ENCODE data around the gene CPAMD8. TPM values are rescaled to one million over a fixed set of nuclear protein-coding genes. Genes with fewer than 3 reads are reported as not detected.
"Not testable (repeated sequence)": the region's sequence is repeated elsewhere in the genome, so short reads cannot be mapped to it uniquely, and the experiment has no call there.

CPAMD8 gene
- total RNA-seq, 2 experiments from 2014 or later, result not detected

DNA sequence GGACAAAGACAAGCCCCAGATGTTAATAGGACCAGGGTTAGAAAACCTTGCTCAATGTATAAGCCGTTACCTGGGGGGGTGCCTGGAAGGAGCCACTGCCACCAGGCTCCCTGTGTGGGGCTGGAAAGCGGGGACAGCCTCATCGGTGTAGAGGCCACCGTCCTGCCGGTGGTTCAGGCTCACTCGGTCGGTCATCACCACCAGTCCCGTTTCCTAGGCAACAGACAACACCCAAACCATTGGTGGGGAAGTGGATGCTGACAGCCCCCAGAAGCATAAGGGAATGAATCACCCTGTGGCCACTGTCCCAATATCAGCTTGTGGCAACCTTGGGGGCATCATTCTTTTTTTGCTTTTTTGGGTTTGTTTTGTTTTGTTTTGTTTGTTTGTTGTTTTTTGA is 55.8 kb downstream of the CPAMD8 start:
- ChIA-PET CTCF (interaction anchor here (0.6 kb wide), 1 partner anchor 250 kb away, joined by 4 read pairs; no protein-coding TSS in a partner anchor), POLR2A (no interaction called here)
- Mint-ChIP-seq H3K27ac (no peak overlapping the region), H3K27me3 (peaks cover 2% of the 10 kb centered on the region), H3K4me1 (ENCODE audit: low read depth) (no peaks in the 10 kb centered on the region), H3K36me3 (ENCODE audit: low read depth) (no peaks in the 10 kb centered on the region), H3K4me3 (no peak overlapping the region), H3K9me3 (peaks cover 8% of the 10 kb centered on the region)
- TF ChIP-seq, protein P1, sequence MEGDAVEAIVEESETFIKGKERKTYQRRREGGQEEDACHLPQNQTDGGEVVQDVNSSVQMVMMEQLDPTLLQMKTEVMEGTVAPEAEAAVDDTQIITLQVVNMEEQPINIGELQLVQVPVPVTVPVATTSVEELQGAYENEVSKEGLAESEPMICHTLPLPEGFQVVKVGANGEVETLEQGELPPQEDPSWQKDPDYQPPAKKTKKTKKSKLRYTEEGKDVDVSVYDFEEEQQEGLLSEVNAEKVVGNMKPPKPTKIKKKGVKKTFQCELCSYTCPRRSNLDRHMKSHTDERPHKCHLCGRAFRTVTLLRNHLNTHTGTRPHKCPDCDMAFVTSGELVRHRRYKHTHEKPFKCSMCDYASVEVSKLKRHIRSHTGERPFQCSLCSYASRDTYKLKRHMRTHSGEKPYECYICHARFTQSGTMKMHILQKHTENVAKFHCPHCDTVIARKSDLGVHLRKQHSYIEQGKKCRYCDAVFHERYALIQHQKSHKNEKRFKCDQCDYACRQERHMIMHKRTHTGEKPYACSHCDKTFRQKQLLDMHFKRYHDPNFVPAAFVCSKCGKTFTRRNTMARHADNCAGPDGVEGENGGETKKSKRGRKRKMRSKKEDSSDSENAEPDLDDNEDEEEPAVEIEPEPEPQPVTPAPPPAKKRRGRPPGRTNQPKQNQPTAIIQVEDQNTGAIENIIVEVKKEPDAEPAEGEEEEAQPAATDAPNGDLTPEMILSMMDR (IDR thresholded peaks at IDR 0.05), result no peak
- DNase-seq (no peak), ATAC-seq (no peak)
- intact Hi-C loops (cut with micrococcal nuclease), result no loop called here

DNA sequence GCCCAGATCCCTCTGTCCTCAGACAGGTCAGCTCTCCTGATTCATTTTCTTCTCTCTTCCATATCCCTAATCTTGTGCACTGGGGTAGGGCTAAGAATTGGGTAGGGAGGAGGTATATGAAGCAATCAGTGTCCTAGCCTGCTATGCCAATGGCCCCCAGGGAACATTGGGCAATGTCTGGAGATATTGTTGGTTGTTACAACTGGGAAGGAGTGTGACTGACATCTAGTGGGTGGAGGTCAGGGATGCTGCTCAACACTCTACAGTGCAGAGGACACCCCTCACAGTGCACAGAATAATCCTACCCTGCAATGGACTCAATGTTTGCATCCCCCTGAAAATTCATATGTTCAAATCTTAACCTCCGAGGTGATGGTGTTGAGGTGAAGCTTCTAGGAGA is 57.5 kb downstream of the CPAMD8 start:
- TF ChIP-seq, protein P1 (IDR thresholded peaks at IDR 0.05), result no peak
- intact Hi-C loops (cut with micrococcal nuclease), result no loop called here
- Mint-ChIP-seq H3K27ac (no peak overlapping the region), H3K9me3 (peaks cover 8% of the 10 kb centered on the region), H3K27me3 (peaks cover 5% of the 10 kb centered on the region), H3K4me3 (no peak overlapping the region), H3K4me1 (ENCODE audit: low read depth) (no peaks in the 10 kb centered on the region), H3K36me3 (ENCODE audit: low read depth) (no peaks in the 10 kb centered on the region)
- DNase-seq (peak; percentile 12), ATAC-seq (no peak)
- ChIA-PET POLR2A (no interaction called here), CTCF (no interaction called here)

DNA sequence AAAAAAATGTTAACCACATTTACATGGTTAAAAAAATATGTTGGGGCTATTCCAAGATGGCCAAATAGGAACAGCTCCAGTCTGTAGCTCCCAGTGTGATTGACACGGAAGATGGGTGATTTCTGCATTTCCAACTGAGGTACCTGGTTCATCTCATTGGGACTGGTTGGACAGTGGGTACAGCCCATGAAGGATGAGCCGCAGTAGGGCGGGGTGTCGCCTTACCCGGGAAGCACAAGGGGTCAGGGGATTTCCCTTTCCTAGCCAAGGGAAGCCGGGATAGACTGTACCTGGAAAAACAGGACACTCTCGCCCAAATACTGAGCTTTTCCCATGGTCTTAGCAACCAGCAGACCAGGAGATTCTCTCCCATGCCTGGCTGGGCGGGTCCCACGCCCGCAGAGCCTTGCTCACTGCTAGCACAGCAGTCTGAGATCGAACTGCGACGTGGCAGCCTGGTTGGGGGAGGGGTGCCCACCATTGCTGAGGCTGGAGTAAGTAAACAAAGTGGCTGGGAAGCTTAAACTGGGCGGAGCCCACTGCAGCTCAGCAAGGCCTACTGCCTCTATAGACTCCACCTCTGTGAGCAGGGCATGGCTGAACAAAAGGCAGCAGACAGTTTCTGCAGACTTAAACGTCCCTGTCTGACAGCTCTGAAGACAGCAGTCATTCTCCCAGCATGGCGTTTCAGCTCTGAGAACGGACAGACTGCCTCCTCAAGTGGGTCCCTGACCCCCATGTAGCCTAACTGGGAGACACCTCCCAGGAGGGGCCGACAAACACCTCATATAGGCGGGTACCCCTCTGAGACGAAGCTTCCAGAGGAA is 65.4 kb downstream of the CPAMD8 start:
- H3K9me3 Mint-ChIP-seq; POLR2A ChIA-PET; H3K27ac Mint-ChIP-seq; H3K4me1 Mint-ChIP-seq (ENCODE audit: low read depth); H3K4me3 Mint-ChIP-seq; ATAC-seq; intact Hi-C loops (cut with micrococcal nuclease); CTCF ChIA-PET; H3K36me3 Mint-ChIP-seq (ENCODE audit: low read depth); DNase-seq: not testable (repeated sequence)
- peaks cover 19% of the 10 kb centered on the region for H3K27me3 Mint-ChIP-seq

DNA sequence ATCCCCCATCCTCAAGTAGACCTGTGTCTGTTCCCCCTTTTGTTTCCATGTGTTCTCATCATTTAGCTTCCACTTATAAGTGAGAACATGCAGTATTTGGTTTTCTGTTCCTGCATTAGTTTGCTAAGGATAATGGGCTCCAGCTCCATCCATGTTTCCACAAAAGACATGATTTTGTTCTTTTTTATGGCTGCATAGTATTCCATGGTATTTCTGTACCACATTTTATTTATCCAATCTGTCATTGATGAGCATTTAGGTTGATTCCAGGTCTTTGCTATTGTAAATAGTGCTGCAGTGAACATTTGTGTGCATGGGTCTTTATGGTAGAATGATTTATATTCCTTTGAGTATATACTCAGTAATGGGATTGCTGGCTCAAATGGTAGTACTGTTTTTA is 68.3 kb downstream of the CPAMD8 start:
- not testable (repeated sequence) for H3K4me1 Mint-ChIP-seq (ENCODE audit: low read depth)

DNA sequence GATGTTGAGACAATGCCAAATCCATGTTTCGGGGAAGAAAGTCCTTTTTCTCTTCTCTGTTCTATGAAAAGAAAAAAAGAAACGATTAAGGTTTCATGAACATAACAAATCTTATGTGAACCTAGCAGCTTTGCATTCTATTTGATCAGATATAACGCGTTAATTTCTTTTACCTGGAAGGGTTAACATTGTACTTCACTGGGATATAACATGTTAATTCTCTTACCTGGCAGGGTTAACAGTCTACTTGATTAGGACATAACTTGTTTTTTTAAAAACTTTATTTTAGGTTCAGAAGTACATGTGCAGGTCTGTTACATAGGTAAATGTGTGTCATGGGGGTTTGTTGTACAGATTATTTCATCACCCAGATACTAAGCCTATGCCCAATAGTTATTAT is 68.8 kb downstream of the CPAMD8 start:
- Mint-ChIP-seq H3K4me1 (ENCODE audit: low read depth) (no peaks in the 10 kb centered on the region), H3K9me3 (no peaks in the 10 kb centered on the region), H3K27me3 (peaks cover 15% of the 10 kb centered on the region), H3K27ac (no peak overlapping the region), H3K36me3 (ENCODE audit: low read depth) (peaks cover 2% of the 10 kb centered on the region), H3K4me3 (no peak overlapping the region)
- intact Hi-C loops (cut with micrococcal nuclease), result no loop called here
- POLR2A ChIA-PET, result no interaction called here
- TF ChIP-seq, protein P1 (IDR thresholded peaks at IDR 0.05), result no peak
- ATAC-seq, result no peak
- DNase-seq, result no peak
- CTCF ChIA-PET, result no interaction called here

More for the DNA sequence above, 68.3 kb downstream of the CPAMD8 start:
- H3K27me3 Mint-ChIP-seq, result peaks cover 13% of the 10 kb centered on the region
- ATAC-seq; CTCF ChIA-PET; H3K27ac Mint-ChIP-seq; H3K36me3 Mint-ChIP-seq (ENCODE audit: low read depth); intact Hi-C loops (cut with micrococcal nuclease); H3K9me3 Mint-ChIP-seq; POLR2A ChIA-PET; DNase-seq; H3K4me3 Mint-ChIP-seq: not testable (repeated sequence)

DNA sequence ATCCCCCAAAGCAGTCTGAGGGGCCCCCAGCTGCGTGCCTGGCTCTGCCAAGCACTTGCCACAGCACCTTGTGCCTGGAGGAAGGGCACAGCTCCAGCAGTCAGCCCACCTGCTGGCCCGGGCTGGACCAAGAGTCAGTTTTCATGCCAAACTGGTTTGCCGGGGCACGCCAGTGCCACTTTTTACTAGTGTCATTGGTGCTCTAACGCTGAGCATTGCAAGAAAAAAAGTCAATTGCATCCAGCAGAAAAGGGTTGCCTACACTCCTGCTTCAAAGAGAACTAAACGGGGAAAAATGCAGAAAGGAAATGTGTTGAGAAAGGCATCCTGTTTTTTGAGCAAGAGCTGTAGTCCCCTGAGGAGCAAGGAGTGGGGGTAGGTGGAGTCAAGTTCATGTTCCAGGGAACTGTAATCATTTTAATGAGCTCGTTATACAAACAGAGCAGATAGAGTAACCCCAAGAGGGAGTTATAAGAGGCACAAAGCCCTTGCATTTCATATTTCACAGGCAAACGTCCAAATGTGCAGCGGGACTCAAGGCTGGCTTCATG is 69.4 kb downstream of the CPAMD8 start:
- H3K27me3 Mint-ChIP-seq, result peaks cover 12% of the 10 kb centered on the region
- DNase-seq, result no peak
- peaks cover 2% of the 10 kb centered on the region for H3K36me3 Mint-ChIP-seq (ENCODE audit: low read depth)
- ChIA-PET CTCF (no interaction called here), POLR2A (no interaction called here)
- no peaks in the 10 kb centered on the region for H3K9me3 Mint-ChIP-seq
- ATAC-seq, result no peak
- TF ChIP-seq, protein P1 (IDR thresholded peaks at IDR 0.05), result no peak
- intact Hi-C loops (cut with micrococcal nuclease), result no loop called here
- H3K4me1 Mint-ChIP-seq (ENCODE audit: low read depth), result no peaks in the 10 kb centered on the region
- no peak overlapping the region for H3K27ac Mint-ChIP-seq
- no peak overlapping the region for H3K4me3 Mint-ChIP-seq

Measured in activated CD8-positive, alpha-beta T cell treated with anti-CD3 and anti-CD28 coated beads for 36 hours (primary cell).